ENCODE data around the gene ITGB3BP. TPM values are rescaled to one million over a fixed set of nuclear protein-coding genes. Genes with fewer than 3 reads are reported as not detected.

Gene ITGB3BP
- total and polyA plus RNA-seq, 2 of the 13 experiments (the other 11 are each of a cell fraction or from before 2014, with no cell fraction given), result 19.0 to 46.5 TPM

DNA sequence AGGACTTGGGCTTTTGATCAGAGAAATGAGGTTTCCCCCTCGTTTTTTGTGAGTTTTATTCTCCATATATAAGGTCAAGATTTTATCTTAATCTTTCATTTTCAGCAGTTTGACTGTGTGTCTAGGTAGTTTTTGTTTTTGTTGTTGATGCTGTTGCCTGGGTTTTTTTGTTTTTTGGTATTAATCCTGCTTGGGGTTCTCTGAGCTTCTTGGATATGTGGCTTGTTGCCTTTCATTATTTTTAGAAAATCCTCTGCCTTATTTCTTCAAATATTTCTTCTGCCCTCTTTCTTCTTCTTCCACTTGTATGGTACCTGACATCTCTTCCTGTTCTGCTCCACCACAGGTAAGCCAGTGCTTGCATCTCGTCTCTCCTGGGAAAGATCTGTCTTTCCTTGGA lies 25.3 kb upstream of the ITGB3BP start:
- DNase-seq (ENCODE audit: low spot score), result no peak
- CTCF ChIA-PET (ENCODE audit: low intra/inter-chr PET ratio, low total read pairs), result no interaction called here

More for the DNA sequence above, 25.3 kb upstream of the ITGB3BP start:
- WGBS (ENCODE audit: low lambda C conversion rate), result 59% methylated on average over 2 of the region's 2 CpGs
- no peaks in the 10 kb centered on the region for H3K4me1 ChIP-seq (ENCODE audit: insufficient read depth, low read length)
- no peak overlapping the region for H3K9ac ChIP-seq (ENCODE audit: insufficient read depth, low read depth, low read length)
- H3K27ac ChIP-seq (ENCODE audit: extremely low read length, insufficient read depth, low read length), result no peak overlapping the region
- H3K9me3 ChIP-seq (ENCODE audit: low read length), result no peaks in the 10 kb centered on the region
- H3K79me2 ChIP-seq (ENCODE audit: insufficient read depth, low read length), result no peaks in the 10 kb centered on the region
- ATAC-seq, result no peak
- H2AFZ ChIP-seq (ENCODE audit: low read length), result no peak overlapping the region
- in situ Hi-C loops (cut with HindIII; ENCODE audit: extremely low pct_ligation_motif_present, low pct_unique_long_range_greater_than_20kb), result loop anchor here (25.0 kb wide), 1 partner anchor 536 kb away; no protein-coding TSS in a partner anchor
- no peaks in the 10 kb centered on the region for H3K27me3 ChIP-seq (ENCODE audit: control insufficient read depth in 1 of 2, insufficient read depth in 2 of 2, low read length in 2 of 2)
- no peak for FAIRE-seq
- intact Hi-C loops (cut with micrococcal nuclease; ENCODE audit: unreplicated experiment), result no loop called here
- no TSS peak for BruUV-seq (replicated peaks)
- H3K4me3 ChIP-seq (replicated peaks in 1 of 3; ENCODE audit: insufficient read depth in 1 of 3, low read depth in 2 of 3, low read length in 3 of 3), result no peak overlapping the region
- no peaks in the 10 kb centered on the region for H3K36me3 ChIP-seq (replicated peaks in 1 of 2; ENCODE audit: control insufficient read depth in 1 of 2, insufficient read depth in 2 of 2, low read length in 2 of 2)
- H3K4me2 ChIP-seq (ENCODE audit: low read depth, low read length), result no peak overlapping the region
- no peaks in the 10 kb centered on the region for H4K20me1 ChIP-seq (ENCODE audit: insufficient read depth, low read length)
- TF ChIP-seq ZNF670 (CRISPR knock-in tag; IDR thresholded peaks at IDR 0.05; ENCODE audit: borderline replicate concordance), result no peak
- TF ChIP-seq RFX1 (IDR thresholded peaks at IDR 0.05), result no peak
- no peak for TF ChIP-seq ZNF570 (CRISPR knock-in tag; IDR thresholded peaks at IDR 0.05; ENCODE audit: borderline replicate concordance)
- no peak for TF ChIP-seq MAX (IDR thresholded peaks at IDR 0.05)
- TF ChIP-seq ZFP36 (IDR thresholded peaks at IDR 0.05; ENCODE audit: borderline replicate concordance, low read depth, low read length, partially characterized antibody), result no peak
- no peak for TF ChIP-seq HIVEP1 (CRISPR knock-in tag; IDR thresholded peaks at IDR 0.05)
- TF ChIP-seq PRDM15 (CRISPR knock-in tag; IDR thresholded peaks at IDR 0.05), result no peak
- no peak for TF ChIP-seq ZSCAN25 (CRISPR knock-in tag; IDR thresholded peaks at IDR 0.05)
- TF ChIP-seq, protein P1, sequence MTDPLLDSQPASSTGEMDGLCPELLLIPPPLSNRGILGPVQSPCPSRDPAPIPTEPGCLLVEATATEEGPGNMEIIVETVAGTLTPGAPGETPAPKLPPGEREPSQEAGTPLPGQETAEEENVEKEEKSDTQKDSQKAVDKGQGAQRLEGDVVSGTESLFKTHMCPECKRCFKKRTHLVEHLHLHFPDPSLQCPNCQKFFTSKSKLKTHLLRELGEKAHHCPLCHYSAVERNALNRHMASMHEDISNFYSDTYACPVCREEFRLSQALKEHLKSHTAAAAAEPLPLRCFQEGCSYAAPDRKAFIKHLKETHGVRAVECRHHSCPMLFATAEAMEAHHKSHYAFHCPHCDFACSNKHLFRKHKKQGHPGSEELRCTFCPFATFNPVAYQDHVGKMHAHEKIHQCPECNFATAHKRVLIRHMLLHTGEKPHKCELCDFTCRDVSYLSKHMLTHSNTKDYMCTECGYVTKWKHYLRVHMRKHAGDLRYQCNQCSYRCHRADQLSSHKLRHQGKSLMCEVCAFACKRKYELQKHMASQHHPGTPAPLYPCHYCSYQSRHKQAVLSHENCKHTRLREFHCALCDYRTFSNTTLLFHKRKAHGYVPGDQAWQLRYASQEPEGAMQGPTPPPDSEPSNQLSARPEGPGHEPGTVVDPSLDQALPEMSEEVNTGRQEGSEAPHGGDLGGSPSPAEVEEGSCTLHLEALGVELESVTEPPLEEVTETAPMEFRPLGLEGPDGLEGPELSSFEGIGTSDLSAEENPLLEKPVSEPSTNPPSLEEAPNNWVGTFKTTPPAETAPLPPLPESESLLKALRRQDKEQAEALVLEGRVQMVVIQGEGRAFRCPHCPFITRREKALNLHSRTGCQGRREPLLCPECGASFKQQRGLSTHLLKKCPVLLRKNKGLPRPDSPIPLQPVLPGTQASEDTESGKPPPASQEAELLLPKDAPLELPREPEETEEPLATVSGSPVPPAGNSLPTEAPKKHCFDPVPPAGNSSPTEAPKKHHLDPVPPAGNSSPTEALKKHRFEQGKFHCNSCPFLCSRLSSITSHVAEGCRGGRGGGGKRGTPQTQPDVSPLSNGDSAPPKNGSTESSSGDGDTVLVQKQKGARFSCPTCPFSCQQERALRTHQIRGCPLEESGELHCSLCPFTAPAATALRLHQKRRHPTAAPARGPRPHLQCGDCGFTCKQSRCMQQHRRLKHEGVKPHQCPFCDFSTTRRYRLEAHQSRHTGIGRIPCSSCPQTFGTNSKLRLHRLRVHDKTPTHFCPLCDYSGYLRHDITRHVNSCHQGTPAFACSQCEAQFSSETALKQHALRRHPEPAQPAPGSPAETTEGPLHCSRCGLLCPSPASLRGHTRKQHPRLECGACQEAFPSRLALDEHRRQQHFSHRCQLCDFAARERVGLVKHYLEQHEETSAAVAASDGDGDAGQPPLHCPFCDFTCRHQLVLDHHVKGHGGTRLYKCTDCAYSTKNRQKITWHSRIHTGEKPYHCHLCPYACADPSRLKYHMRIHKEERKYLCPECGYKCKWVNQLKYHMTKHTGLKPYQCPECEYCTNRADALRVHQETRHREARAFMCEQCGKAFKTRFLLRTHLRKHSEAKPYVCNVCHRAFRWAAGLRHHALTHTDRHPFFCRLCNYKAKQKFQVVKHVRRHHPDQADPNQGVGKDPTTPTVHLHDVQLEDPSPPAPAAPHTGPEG (CRISPR knock-in tag; IDR thresholded peaks at IDR 0.05), result no peak
- no peak for TF ChIP-seq NR3C1 (CRISPR knock-in tag; IDR thresholded peaks at IDR 0.05)
- no peak for TF ChIP-seq TBP (CRISPR knock-in tag; IDR thresholded peaks at IDR 0.05)
- TF ChIP-seq KMT2A (CRISPR knock-in tag; IDR thresholded peaks at IDR 0.05), result no peak
- no peak for TF ChIP-seq JUND (CRISPR knock-in tag; IDR thresholded peaks at IDR 0.05)
- TF ChIP-seq KAT7 (CRISPR knock-in tag; IDR thresholded peaks at IDR 0.05; ENCODE audit: borderline replicate concordance), result no peak
- TF ChIP-seq XBP1 (CRISPR knock-in tag; IDR thresholded peaks at IDR 0.05), result no peak
- no peak for TF ChIP-seq CEBPG (CRISPR knock-in tag; IDR thresholded peaks at IDR 0.05)
- TF ChIP-seq EEA1 (CRISPR knock-in tag; IDR thresholded peaks at IDR 0.05; ENCODE audit: borderline replicate concordance), result no peak
- POLR2A ChIA-PET, result no interaction called here
